RPMI8226 (cell line): Measurements from ENCODE around the gene ITPK1.
"Not testable (repeated sequence)": the region's sequence is repeated elsewhere in the genome, so short reads cannot be mapped to it uniquely, and the experiment has no call there.

ENCODE experiments used
- DNase-seq: peaks from one replicate; pipeline ENCODE4 v3.0.0-alpha.2; 2015

Gene ITPK1

DNA sequence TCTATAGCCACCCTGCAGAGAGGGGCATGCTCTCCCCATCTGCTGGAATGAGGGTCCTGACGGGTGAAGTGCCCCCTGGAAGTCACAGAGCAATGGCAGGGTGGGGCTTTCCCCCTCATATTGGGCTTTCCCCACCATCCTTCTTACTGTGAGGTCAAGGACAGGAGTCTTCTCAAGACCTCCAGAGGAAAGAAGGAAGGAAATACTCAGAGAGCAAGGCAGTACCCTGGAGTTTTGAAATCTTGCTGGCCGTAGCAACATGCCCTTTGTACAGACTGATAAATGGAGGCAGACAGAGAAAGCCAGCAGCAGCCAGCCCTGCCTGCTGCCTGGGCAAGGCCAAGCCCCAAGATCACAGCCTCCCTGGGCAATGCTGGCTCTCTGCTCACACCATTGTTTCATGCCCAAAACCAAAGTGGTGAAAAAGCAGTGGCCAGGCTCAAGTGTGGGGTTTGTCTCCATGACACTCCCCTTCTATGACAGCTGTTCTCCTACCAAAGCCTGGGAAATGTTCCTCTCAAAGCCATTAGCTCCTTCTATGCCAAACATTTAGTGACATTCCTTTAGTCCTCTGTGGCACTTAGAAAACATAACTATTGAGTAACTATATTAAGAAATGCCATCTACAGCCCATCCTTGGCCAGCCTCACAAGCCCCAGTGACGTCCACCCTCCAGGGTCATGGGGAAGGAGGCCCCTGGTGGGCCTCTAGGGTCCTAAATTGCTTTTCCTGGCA lies 13.2 kb upstream of the ITPK1 start:
- DNase-seq = no peak

DNA sequence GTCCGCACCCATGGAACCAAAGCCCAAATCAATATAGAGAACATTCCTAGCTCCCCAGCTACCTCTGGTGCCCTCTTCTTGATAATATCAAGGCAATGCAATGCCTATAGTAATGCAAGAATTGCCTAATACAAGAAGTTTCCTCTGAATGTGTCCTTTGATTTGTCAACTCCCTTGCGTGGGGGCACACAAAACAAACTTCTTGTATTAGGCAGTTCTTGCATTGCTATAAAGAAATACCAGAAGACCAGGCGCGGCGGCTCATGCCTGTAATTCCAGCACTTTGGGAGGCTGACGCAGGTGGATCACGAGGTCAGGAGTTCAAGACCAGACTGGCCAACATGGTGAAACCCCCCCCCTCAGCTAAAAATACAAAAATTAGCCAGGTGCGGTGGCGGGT lies 10.4 kb upstream of the ITPK1 start:
- DNase-seq = no peak

DNA sequence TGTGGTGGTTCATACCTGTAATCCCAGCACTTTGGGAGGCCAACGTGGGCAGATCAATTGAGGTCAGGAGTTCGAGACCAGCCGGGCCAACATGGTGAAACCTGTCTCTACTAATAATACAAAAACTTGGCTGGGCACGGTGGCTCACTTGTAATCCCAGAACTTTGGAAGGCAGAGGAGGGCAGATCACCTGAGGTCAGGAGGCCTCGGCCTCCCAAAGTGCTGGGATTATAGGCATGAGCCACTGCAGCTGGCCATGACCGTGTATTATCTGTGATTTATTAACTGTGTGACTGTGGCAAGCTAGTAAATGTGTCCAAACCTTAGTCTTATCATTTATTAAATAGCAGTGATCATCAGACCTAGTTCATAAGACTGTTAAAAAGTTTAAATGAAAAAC lies 7.1 kb upstream of the ITPK1 start:
- DNase-seq = no peak

DNA sequence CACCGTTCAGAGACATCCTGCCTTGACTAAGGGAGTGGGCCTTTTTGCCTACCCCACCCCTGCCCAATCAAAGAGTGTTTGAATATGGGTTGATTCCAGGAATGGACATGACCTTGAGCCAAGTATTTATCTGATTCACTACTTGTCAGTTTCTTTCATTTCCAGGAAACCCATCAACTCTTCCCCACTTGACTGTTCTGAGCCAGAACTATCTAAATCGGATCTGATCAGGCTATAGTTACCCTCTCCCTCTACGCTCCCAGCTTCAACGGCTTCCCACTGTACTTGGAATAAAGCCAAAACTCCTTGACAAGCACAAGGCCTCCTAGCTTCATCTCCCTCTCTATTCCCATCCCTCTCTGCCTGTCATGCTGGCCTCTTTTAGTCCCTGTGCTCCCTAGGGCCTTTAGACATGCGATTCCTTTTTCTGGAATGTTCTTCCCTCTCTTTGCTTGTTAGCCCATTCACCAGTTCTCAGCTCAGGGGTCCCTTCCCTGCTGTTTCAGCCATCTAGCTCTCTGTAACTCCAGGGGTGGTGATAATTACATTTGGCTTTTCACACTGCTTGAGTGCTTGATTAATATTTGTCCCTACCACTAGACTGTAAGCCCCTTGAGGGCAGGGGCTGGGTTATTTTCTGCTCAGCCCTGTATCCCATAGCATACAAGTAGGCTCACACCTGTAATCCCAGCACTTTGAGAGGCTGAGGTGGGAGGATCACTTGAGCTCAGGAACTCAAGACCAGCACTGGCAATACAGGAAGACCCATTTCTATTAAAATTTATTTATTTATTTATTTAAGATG lies 5.5 kb upstream of the ITPK1 start:
- DNase-seq = no peak

DNA sequence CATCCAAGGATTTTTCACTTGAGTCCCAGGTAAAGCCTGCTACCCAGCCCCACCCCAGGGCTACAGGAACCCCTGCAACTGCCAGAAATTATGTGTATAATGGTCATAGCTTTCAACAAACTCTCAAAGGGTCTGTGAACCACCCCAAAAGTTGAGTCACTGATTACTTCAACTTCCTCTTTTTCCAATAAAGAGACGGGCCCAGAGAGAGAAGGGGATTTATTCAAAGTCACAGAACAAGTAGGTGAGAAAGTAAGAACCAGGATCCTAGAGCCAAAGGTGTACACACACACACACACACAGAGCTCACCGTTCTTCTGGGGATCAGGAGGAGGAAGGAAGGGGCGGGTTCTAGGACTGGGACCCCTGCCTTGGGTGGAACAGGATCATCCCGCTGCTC lies 4.8 kb upstream of the ITPK1 start:
- no peak for DNase-seq

DNA sequence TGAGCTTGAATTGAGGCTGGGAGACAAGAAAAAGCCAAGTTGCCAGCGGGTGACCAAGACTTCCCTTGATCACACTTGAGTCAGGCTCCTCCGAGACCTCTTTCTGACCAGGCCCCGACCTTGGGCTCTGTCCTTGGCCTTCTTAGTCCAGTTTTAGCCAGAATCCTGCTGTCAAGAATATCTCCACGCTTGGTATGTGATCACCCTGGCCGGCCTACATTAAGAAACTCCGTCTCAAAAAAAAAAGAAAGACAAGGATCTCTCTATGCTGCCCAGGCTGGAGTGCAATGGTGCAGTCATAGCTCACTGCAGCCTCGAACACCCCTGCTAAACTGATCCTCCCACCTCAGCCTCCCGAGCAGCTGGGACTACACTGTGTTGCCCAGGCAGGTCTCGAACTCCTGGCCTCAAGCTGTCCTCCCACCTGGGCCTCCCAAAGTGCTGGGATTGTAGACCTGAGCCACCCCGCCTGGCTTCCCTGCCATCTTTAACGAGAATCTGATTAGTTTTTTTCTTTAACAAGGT lies 1.0 kb upstream of the ITPK1 start:
- no peak for DNase-seq

DNA sequence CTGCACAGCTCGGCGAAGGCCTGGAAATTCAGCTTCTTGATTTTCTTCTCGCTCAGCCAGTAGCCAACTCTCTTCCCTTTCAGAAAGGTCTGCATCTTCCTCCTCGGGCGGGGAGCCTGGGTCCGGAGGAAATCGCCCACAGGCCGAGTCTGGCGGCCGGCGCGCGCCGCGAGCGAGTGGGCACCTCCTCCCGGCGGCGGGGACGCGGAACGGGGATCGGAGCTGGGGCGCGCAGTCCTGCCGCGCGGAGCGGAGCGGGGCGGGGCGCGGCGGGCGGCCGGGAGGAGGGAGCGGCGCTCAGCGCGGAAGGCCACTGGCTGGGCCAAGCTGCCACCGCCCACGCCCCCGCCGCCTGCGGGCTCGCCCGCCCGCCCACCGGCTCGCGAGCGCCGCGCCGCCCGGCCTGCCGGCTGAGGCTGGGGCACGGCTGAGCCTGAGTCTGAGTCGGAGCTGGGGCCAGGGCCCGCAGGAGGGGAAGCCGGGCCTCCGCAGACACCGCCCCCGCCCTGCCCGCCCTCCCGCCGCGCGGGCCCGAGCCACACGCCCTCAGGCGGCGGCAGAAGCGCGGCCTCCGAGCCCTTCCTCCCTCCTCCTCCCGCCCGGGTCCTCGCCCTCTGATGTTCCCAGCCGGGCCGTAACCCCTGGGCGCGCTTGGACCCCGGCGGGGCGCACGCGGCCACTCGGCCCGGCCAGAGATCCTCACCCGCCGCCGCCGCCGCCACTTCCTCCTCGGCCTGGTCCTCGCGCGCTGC lies 480 bp downstream of the ITPK1 start:
- peak; percentile 86 for DNase-seq

DNA sequence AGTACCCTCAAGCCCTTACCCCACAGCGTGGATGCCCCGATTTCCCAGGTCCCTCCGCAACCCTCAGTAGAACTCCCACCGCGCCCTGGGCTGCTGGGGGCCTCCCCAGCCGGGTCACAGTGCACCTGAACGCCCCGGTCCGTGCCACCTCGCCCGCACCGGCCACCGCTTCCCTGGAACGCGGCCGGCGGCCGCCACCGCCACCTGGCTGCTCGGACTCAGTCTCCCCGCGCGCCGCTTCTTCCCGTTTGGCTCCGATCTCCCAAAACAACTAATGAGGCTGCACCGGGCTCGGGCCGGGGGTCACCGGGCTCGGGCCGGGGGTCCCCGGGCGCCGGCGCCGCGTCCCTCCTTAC lies 1.0 kb downstream of the ITPK1 start:
- DNase-seq = peak; percentile 23

DNA sequence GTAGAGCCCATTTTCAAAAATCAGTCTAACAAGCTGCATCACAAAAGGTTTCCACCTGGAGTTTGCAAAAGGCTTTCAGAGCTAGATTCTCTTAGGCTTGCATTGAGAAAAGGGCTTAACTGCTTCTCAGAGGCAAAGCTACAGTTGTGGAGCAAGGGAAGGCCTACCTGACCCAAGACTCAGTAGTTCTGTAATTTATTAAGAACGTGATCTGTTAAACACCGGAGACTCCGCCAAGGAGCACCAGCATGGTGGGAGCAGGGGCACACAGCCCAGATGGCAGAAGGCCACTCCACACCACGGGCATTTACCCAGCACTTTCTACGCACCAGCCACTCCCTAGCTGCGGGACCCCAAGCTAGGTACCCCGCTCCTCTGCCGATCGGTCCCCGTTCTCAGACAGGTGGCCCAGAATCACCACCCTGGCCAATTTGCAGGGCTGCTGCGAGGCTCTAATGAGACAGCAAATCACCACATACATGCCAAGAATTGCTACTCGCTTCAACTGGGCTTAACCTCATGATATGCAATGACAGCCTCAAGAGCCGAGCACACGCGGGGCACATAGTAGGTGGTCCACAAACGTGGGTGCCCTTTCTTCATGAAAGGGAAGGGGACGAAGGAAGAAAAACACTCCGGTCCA lies 1.5 kb downstream of the ITPK1 start:
- peak; percentile 27 for DNase-seq

DNA sequence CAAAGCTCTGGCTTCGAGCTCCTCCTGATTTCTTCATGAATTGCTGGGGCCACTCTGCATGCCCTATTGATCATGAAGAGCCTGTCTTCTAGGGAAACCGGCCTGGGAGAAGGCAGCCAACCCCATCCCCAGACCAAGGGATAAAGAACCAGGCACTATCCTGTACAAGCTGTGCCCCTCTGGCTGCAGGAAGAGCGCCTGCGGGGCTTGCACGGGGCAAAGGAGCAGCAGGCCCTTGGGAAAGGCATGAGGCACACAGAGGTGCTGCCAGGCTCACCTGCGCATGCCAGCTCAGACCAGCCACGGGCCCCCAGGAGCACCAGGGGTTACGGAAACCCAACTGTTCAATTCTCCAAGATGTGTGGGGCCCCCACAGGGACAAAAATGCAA lies 2.1 kb downstream of the ITPK1 start:
- DNase-seq = no peak

DNA sequence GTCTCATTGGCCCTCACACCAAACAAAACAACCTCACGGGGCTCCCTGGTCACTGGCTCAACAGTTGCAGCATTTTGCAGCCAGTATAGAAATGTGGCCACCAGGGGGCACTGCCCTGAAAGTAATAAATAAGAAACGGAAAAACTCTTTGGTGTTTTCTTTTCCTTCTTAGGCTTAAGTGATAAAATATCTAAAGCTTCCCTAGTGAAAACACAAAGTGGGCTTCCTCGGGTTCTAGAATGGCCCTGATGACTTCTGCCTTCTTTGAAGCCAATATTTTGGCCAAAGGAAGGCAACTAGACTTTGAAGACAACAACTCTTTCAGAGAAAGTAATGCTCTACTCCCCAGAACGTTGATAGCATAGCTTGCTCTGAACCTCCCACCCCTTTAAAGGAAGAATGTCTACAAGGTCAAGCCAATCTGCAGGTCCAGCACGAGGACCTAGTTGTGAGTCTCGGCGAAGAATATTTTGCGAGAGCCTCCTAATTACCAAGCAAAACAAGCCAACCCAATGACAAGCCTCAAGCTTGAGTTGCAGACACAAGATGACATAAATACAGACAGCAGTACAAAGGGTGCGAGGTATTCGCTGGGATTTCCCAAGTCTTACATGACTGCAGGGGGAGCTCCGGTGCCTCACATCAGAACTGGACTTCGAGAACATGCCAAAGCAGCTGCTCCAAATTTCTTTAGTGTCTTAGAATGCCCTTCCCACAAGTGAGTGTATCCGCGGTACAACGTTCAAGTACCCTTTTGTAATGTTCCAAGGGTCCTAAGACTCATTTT lies 2.6 kb downstream of the ITPK1 start:
- DNase-seq = peak; percentile 78

DNA sequence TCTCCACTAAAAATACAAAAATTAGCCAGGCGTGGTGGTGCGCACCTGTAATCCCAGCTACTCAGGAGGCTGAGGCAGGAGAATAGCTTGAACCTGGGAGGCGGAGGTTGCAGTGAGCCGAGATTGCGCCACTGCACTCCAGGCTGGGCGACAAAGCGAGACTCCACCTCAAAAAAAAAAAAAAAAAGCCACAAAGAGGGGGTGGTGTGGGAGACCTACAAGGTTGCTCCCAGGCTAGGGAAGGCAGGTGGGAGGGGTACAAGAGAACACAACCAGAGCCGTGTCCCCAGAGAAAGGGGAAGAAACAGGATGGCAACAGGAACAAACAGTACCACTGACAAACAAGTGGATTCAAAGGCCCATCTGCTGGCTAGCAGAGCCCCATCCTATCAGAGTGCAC lies 4.2 kb downstream of the ITPK1 start:
- DNase-seq = not testable (repeated sequence)

DNA sequence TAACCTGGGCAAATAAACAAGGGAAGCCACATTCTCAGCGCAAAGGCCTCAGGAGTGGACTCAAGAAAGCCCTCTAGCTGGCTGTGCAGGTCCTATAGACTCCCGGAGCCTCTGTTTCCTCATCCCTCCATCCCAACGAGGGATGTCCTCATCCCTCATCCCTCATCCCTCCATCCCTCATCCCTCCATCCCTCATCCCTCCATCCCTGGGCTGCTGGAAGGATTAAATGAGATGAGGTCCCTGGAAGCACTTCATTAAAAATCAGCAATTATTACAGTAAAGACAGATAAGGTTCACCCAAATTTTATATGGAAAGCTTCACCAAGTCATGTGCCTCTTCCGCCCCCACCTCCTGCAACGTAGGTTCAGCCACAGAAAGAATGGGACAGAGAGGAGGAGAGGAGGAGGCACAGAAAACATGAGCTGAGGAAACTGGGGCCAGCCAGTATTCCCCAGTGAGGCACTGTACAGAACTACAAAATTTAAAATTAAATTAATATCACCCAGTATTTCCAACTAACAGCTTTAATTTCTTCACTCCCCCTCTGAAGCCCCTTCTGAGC lies 4.8 kb downstream of the ITPK1 start:
- DNase-seq = no peak

DNA sequence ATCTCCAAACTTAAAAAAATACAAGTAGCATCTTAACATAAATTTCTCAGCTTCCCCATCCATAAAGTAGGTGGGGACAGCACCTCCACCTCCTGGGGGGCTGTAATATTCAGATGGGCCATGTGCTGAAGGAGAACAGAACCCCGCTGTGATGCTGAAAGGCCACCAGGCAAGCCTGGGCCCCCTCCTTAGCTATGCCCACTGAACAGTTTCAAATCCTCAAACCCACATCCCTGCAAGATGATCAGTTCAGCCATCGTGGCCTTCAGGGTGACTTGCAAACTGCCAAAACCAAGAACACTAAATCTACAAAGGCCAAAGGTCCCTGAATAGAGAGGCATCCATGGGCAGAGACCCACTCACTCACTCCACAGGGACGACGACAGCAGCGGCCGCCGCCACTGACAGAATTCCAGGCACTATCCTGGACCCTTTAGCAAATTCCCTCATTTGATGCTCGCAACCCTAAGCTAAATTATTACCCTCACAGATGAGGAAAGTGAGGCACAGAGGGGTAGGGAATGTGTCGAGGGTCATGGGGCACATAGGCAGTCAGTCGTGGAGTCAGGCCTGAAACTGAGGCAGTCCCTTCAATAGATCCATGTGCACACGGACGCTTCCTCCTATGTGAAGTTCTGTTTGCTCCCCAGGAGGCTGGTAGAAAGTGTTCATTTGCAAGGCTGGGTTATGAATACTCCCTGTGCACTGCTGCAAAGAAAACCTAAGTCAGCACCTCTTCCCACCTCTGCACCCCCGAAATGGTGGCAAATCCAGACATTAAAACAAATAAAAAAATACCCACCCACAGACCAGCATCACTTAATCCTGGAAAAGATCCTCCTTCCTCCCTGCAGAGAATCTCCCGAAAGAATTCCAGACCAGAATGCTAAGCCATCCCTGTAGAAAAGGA lies 5.9 kb downstream of the ITPK1 start:
- no peak for DNase-seq

DNA sequence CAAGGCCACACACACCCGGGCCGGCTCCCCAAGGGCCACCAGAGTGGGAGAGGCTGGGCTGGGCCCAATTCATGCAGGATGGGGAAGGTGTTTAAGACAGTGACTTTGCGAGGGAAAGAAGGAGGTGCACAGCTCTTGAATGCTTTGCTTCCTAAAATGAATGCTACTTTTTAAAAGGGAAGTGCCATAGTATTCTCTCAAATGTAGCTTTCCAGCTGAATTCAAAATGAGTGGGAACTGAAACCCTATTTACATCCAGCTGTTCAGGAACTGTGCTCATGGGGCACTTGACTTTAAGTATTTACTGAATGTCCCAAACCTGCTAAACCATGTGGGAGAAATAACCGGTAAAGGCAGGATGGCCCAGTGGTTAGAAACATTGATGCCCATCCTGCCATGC lies 7.6 kb downstream of the ITPK1 start:
- DNase-seq = no peak

DNA sequence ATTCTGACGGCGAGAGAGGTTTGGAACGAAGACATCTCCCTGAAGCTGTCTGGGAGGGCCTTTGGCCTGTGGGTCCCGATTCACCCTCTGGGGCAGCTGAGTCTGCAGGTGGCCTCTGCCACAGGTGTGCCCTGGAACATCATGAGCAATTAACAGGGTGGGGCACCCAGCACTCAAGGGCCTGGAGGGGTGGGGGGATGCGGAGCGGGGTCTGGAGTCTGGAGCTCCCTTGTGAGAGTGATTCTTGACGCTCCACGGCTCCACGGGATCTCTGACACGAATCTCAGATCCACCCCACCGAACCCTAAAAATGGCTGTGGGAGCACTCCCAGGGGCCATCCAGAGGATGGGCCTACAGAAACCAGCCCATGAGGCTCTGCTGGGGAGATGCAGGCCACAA lies 8.3 kb downstream of the ITPK1 start:
- DNase-seq = peak; percentile 18

DNA sequence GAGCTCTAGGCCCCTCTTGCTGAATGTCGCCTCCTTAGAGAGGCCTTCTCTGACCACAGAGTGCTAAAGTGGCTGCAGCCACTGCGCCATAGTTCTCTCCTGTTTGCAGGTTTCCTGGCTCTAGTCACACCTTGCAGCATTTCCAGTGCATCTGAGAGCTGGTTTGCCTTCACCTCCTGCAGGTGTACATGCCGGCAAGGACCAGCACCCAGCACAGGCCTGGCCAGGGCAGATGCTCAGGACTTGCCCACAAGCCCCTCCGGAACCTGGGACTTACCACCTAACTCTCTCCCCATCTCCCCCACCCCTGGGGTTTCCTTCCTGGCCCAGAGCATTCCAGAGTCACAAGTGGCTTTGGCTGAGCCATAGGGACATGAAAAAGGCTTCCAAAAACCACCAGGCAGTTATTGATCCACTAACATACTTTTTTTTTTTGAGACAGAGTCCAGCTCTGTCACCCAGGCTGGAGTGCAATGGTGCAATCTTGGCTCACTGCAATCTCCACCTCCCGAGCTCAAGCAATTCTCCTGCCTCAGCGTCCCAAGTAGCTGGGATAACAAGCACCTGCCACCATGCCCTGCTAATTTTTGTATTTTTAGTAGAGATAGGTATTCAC lies 9.1 kb downstream of the ITPK1 start:
- DNase-seq = no peak

DNA sequence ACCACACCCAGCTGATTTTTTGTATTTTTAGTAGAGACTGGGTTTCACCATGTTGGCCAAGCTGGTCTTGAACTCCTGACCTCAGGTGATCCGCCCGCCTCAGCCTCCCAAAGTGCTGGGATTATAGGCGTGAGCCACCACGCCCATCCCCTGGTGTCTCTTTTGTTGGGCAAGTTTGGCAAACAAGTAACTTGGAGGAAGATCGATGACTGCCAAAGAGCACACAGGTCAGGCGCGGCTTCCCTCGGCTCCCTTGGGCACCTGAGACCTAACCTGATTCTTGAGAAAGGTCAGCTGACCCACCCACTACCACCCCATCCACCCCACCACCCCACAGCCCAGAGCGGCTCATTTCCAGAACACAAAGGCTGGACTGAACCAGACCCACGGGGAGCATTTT lies 9.9 kb downstream of the ITPK1 start:
- not testable (repeated sequence) for DNase-seq

DNA sequence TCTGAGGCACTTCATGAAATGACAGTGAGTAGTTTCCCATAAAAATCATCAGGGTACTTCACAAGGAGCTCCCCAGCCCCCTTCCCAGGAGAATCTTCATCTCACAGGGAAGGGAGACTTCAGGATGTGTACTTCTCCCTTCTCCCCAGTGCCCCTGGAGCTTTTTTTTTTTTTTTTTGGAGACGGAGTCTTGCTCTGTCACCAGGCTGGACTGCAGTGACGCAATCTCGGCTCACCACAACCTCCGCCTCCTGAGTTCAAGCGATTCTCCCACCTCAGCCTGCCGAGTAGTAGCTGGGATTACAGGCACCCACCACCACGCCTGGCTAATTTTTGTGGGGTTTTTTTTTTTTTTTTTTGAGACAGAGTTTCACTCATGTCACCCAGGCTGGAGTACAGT lies 10.4 kb downstream of the ITPK1 start:
- no peak for DNase-seq

DNA sequence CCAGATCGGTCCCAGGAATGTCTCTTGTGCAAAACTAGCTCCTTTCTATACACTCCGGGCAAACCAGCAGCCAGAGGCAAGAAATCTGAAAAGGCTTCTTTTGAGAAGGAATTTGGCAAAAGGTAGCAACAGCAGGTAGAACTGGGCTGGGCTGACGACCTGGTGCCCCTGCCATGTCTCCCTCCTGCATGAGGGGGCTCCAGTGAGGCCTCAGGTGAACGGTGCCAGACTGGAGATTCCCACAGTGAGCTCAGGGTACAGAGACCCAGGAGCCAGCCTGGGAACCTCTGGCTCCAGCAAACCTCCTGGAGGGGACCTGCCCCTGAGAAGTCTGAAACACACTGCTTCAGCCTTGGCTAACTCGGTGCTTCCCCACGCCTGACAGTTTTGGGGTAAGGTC lies 10.8 kb downstream of the ITPK1 start:
- no peak for DNase-seq
